Caki2 (cell line): ENCODE data around the gene ACKR2. TPM values are rescaled to one million over a fixed set of nuclear protein-coding genes. Genes with fewer than 3 reads are reported as not detected.

Source experiments
- DNase-seq: peaks from one replicate; pipeline ENCODE4 v3.0.0-alpha.2; 2015; ENCODE audit warnings: low read depth
- in situ Hi-C: cut with HindIII; loops from 2 replicates; pipeline ENCODE4 v1.10.0; 2016; ENCODE audit warnings: low sequenced_read_pairs, low pct_unique_long_range_greater_than_20kb, mixed read lengths
- total RNA-seq: library from RNA; depleted of rRNA; stranded (reverse); fragments of >200 nt; shearing (Covaris generic); gene quantifications from 2 replicates; pipeline ENCODE4 v1.2.3, GENCODE V29; 2014; ENCODE audit warnings: low replicate concordance

ACKR2 gene
- total RNA-seq, 1 experiment from 2014 or later: 0.74 TPM

DNA sequence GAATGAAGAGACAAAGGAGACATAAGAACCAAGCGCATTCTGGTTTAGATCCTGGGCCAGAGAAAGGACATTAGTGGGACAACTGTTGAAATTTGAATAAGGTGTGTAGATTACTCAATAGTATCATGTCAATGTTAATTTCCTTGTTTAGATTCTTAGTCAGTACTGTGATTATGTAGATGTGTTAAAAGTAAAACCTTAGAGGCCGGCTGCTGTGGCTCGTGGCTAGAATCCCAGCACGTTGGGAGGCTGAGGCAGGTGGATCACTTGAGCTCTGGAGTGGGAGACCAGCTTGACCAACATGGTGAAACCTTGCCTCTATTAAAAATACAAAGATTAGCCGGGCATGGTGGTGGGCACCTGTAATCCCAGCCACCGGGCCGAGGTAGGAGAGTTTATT lies 39.8 kb downstream of the ACKR2 start:
- no peak for DNase-seq
- in situ Hi-C loops: no loop called here

DNA sequence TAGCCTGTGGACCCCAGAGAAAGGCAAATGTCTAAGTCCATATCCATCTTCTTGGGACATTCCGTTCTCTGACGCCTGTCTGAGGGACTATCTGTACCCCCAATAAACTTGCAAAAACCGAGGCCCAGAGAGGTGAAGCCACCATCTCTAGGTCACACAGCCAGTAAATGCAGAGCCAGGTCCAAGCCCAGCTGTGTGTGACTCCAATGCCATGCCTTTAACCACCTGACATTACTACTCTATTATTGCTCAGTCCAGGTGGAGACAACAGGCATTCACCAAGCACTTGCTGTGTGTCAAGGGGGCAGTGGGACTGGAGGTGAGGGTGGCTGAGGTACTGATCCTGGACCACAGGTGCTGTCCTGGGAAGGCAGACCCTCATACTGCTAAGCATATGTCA lies 41.0 kb downstream of the ACKR2 start:
- in situ Hi-C loops: no loop called here
- no peak for DNase-seq

DNA sequence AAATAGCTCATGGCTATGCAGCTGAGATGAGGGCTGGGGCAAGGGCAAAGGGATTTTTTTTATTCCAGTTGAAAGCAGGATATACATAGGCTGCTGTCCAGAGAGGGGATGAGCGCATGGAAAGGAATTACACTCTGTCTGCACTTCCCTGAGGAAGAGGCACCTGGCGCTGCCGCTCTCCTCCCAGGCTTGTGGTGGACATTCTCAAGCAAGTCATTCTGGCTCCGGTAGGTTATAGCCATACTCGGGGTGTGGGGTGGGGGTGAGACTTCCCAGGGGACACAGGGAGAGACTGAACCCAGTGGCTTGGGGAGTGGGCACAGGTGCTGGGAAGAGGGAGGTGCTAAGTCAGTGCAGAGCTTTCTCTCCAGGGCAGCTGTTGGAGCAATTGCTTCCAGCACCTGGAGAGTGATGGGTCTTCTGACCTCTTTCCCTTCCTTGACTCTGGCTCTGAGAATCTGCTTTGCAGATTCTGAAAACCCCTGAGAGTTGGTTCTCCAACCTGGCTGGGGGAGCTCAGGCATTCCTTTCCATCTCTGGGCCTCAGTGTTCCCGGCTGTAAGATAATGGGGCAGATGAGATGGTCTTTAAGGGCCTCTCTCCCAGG lies 42.1 kb downstream of the ACKR2 start:
- in situ Hi-C loops: no loop called here
- DNase-seq: no peak

DNA sequence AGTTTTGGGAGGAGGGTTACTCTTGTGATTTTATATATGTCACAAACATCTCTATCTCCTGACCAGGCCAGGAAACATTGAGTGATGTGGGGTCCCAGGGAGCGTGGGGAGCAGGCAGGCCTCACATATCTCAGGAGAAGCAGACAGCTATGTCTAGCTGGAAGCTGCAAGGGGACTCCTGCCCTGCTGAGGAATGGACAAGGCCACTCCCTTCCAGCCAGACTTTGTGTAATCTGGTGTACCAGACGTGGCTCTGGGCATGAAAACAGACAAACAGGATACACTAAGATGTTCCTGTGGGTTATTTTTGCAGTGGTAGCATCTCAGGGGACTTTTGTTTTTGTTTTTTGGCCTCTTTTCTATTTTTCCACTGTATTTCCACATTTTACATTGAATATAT lies 43.2 kb downstream of the ACKR2 start:
- in situ Hi-C loops: no loop called here

DNA sequence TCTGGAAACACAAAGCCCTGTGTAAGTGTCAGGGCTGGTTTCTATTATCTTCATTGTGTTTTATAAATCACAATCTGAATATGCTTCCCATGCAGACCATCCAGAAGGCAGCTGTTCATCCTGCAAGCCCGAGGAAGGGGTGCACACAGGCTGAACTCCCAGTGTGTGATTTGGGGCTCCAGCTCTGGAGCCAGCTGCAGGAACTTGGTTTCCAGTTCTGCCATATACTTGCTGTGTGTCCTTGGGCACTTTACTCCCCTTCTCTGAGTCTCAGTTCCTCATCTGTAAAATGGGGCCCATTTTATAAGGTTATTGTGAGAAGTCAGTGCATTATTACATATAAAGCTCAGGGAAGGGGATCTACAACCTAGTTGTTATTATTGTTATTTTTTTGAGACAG lies 43.8 kb downstream of the ACKR2 start:
- in situ Hi-C loops: no loop called here
- no peak for DNase-seq

More for the DNA sequence above, 43.2 kb downstream of the ACKR2 start:
- DNase-seq: no peak

DNA sequence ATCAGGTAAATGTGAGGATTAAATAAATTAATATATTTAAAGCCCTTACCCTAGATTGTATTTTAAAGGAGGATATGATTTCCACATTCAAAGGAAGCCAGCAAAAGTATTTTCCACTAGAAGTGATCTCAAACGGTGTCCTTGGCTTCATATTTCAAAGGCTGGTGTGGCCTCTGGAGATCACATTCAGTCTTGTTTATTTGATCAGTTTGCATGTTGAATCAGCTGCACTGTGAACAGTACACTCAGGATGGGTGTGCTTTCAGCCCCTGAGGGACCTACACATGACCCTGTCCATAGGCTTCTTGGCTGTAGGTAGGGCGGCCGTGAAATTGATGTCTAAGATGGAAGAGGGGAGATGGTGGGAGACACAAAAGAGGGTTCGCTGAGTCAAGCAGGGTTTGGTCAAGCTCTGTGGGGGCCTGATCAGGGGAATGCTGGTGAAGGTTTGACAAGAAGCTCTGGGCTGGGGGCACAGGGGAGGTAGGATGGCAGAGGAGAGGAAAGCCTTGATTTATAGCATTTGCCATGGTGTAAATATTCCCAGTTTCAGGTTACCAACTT lies 44.6 kb downstream of the ACKR2 start:
- DNase-seq: no peak
- in situ Hi-C loops: no loop called here

DNA sequence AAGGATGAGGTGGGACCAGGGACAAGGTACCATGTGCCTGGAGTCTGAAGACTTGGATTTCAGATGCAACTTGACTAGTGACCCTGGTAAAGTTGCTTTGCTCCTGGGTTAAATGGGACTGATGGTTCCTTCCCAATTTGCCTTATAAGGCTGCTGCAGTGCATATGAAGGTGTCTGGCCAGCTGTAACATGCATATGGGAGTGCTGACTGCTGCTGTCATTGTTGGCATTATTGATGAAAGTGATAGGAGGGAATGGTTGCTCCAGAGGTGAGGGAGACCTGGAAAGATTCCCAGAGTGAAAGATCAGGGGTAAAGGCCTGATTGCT lies 45.9 kb downstream of the ACKR2 start:
- DNase-seq: no peak
- in situ Hi-C loops: no loop called here

DNA sequence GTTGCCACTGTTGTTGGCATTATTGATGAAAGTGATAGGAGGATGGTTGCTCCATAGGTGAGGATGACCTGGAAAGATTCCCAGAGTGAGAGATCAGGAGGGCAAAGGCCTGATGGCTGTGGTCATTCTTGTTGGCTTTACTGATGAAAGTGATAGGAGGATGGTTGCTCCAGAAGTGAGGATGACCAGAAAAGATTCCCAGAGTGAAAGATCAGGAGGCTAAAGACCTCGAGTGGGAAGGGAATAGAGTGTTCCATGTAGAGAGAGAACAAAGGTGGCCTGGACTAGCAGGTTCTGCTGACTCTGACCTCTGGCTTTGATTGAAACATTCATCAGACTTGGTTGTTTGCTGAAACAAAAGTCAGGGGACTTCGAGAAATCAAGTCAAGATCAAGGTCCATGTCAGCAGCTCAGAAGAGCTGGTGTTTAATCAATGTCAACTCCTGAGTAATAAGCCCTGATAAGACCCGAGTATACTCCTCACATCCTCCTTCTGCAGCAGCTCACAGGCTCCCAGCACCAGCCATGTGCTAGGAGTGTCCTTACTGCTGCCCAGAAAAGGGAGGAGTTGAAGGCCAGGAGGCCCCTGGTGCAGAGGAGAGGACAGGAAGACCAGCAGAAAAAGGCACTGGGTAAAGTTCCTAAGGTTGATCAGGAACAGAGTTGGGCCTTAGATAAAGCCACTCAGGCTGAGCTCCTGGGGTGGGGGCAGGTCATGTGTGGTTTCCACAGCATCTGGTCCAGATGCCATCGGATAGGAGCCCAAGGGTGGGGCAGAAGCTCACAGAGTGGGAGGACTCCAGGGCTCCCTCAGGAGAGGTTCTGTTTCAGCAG lies 46.5 kb downstream of the ACKR2 start:
- in situ Hi-C loops: no loop called here
- no peak for DNase-seq

DNA sequence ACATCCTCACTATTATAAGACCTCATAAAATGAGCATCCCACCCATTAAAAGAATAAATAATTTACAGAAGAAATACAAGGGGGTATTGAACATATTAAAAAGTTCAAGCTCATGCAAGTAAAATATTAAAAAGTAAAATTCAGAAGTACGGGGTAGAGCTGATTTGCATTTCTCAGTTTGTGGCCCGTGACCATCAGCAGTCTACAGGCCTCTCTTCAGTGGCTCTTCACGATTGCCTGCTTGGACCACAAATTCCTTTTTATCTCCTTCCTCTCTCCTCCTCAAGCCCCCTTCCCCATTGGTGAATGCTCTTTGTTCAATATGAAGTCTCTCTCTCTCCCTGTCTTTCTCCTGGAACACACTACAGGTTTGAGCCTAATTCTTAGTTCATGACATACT lies 47.3 kb downstream of the ACKR2 start:
- in situ Hi-C loops: no loop called here
- no peak for DNase-seq

DNA sequence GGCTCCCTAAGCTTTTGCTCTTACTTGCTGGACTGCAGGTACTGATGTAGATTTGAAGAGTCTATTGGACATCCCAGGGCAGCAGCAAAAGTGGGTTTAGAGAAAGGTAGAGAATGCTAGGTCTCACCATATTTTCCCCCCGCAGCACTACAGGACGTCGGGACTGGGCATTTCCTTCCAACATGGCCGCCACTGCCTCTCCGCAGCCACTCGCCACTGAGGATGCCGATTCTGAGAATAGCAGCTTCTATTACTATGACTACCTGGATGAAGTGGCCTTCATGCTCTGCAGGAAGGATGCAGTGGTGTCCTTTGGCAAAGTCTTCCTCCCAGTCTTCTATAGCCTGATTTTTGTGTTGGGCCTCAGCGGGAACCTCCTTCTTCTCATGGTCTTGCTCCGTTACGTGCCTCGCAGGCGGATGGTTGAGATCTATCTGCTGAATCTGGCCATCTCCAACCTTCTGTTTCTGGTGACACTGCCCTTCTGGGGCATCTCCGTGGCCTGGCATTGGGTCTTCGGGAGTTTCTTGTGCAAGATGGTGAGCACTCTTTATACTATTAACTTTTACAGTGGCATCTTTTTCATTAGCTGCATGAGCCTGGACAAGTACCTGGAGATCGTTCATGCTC lies 55.2 kb downstream of the ACKR2 start:
- no peak for DNase-seq
- in situ Hi-C loops: no loop called here

DNA sequence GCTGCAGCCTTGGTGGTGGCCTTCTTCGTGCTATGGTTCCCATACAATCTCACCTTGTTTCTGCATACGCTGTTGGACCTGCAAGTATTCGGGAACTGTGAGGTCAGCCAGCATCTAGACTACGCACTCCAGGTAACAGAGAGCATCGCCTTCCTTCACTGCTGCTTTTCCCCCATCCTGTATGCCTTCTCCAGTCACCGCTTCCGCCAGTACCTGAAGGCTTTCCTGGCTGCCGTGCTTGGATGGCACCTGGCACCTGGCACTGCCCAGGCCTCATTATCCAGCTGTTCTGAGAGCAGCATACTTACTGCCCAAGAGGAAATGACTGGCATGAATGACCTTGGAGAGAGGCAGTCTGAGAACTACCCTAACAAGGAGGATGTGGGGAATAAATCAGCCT lies 56.0 kb downstream of the ACKR2 start:
- no peak for DNase-seq
- in situ Hi-C loops: no loop called here

DNA sequence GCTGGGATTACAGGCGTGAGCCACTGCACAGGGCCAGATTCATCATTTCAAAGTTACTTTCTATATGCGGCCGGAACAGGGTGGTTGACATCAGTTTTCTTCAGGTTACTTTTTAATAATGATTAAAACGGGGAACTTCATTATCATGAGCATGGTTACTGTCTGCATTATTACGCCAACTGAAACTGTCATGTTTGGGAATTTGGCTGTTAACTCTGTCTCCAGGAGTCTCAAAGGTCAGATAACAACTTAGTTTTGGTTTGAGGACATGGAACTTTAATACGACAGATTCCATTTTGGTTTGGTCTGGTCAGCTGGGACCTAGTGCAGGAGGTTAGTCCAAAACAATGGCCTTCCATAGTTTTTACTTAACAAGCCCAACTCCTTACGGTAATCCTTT lies 57.9 kb downstream of the ACKR2 start:
- in situ Hi-C loops: no loop called here
- DNase-seq: no peak

DNA sequence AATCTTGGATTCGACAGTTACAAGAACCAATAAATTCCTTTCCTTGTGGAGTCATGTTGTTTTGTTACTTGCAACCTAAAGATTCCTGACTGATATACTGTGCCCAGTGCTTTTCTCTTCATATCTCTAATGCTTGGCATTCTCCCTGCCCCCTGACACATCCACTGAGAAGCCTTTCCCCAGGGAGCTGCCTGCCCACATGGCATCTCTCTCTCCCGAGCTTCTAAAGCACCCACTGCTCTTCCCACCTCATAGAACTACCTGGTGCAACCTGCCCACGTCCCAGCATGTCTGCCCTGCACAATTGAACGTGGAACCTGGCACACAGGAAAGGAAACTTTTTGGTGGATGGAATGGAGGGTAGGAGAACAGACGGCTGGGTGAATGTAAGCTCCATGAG lies 59.6 kb downstream of the ACKR2 start:
- DNase-seq: no peak
- in situ Hi-C loops: no loop called here

DNA sequence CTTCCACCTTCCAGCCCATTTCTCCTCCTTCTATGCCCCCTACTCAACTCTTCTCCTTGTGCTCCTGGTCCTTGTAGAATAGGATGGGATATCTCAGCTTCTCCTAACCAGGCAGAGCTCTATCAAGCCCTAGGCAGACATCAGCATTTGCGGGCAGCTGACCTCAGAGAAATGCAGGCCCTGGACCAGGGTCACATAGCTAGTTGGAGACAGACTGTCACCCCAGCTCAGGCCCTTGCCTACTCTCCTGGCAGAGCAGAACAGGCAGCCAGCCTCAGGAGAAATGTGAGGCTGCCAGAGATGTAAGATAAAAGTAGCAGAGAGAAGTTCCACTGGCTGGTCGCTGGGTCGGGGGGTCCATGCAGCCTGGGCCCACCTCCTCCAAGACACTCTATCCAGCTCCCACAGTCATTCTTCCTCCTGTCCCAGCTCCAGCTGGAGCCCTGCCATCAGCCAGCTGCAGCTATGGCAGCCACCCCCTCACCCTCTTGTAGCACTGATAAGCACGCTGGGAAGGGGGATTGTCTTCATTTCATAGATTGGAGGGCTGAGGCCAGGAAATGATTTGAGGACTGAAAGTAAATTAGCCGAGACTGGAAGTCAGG lies 62.4 kb downstream of the ACKR2 start:
- DNase-seq: no peak
- in situ Hi-C loops: no loop called here

DNA sequence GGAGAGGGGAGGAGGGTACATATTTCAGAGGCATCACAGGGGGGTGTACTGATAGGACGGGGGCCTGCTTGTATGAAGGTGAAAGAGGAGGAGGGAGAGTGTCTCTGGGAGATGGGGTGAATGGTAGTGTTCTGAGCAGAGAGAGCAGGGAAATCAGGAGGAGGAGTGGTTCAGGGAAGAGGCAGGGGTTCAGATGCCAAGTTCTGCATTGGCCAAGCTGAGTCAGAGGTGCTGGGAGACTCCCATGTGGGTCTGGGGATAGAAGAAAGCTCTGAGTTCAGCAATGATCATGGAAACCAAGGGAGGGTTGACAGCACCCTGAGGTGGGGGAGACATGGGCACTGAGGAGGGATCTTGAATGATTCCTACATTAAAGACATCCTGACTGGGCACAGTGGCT lies 63.5 kb downstream of the ACKR2 start:
- in situ Hi-C loops: no loop called here
- no peak for DNase-seq

DNA sequence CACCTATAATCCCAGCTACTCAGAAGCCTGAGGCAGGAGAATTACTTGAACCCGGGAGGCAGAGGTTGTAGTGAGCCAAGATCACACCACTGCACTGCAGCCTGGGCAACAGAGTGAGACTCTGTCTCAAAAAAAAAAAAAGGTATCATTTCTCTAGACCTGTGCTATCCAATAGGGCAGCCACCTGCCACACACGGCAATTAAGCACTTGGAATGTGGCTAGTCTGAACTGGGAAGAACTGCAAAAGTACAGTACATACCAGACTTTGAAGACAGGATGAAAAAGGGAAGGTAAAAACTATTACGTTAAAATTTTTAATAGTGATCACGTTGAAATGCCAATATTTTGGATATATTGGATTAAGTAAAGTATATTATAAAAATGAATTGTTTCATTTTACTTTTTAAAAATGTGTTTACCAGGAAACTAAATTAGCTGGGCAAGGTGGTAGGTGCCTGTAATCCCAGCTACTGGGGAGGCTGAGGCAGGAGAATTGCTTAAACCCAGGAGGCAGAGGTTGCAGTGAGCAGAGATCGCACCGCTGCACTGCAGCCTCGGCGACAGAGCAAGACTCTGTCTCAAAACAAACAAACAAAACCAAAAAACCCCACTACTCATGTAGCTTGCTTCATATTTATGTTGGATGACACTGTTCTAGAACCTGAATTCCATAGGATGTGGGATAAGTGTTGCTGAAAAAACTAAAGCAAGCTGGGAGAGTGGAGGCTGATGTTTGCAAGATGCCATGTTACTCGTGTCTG lies 64.2 kb downstream of the ACKR2 start:
- in situ Hi-C loops: no loop called here
- no peak for DNase-seq

DNA sequence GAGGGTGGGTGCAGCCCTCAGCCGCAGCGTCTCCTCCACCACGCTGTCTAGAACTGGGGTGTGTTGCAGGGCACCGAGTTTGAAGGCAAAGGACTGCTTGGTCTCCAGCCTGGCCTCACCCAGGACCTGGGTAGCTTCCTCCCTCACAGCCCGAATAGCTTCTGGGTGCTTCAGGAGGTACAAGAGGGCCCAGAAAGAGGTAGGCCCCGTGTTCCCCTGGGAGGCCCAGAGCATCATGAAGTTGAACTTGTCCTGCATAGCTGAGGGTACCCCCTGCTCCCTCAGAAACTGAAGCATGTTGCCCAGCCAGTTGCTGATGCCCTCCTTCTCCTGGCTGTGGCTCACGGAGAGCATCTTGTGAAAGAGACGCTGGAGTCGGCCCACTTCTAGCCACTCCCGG lies 65.5 kb downstream of the ACKR2 start:
- no peak for DNase-seq
- in situ Hi-C loops: no loop called here

DNA sequence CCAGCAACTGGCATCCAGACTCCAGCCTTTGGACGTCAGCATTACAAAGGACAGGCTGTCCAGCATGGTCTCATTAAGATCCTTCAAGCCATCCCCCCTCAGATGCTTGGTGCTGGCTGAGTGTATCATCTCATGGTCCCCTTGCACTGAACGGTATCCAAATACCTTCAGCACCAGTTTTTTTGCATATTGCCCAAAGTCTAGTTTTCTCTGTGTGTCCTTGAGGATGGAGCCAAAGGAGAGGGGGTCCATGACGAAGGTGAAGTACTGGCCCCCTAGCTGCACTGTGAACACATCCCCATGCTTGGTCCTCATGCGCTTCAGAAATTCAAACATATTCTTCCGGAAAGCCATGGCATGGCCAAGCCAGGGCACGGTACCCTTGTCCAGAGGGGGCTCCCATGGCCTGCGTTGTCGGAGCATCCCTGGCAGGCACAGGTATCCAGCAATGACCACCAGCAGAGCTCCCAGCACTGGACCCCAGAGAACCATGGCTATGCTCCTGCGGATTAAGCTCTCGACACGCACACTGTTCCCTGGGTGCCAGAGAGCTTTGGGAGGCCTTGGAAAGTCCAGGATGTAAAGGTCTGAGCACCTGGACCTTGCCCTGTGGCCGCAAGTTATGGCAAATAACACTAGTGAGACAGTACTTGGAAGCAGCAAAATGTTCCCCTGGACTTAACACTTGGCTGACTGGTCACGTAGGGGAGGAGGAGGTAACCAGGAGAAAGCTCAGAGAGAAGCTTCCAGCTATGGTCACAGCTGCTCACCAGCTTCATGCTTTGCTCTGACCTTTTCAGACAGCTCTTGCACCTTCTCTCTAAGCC lies 66.3 kb downstream of the ACKR2 start, which contains the start of gene CYP8B1:
Gene CYP8B1, minus strand, starts transcription at position 555 of the 827 bp plus-strand sequence. Its CDS starts 63 bp downstream, at position 492.
- in situ Hi-C loops: no loop called here
- DNase-seq: no peak
